ENCODE results near the gene TAGLN2. TPM values are rescaled to one million over a fixed set of nuclear protein-coding genes. Genes with fewer than 3 reads are reported as not detected.

TAGLN2 gene
- polyA plus RNA-seq, 3 donors: 658 to 1,259 (median 918) TPM

- WGBS (ENCODE audit: insufficient coverage): 91% methylated on average over 5 of the region's 6 CpGs
- DNase-seq: no peak
- no peaks in the 10 kb centered on the region for H4K20me1 ChIP-seq (ENCODE audit: insufficient read depth, low read length)
- peaks cover 40 to 52% of the 10 kb centered on the region in 2 donors for H3K4me1 ChIP-seq (ENCODE audit: control insufficient read depth in 1 of 2, insufficient read depth in 2 of 2, low read length in 2 of 2)
- peaks cover 68% of the 10 kb centered on the region for H3K4me1 Mint-ChIP-seq
- H3K4me2 ChIP-seq (replicated peaks; ENCODE audit: extremely low read depth, low read length, poor library complexity, severe bottlenecking): no peak overlapping the region
- H3K9me3 ChIP-seq (replicated peaks in 1 of 2; ENCODE audit: control insufficient read depth in 1 of 2, insufficient read depth in 1 of 2, low read length in 2 of 2): no peaks in the 10 kb centered on the region
- intact Hi-C loops (cut with micrococcal nuclease): loop anchor here (2.0 to 10.0 kb wide), 3 partner anchors 62 to 156 kb away; partner anchors contain the start of gene IGSF8 (in 1 of the 2)
- no peak overlapping the region for H3K27ac Mint-ChIP-seq
- H3K36me3 ChIP-seq (replicated peaks in 1 of 2; ENCODE audit: control insufficient read depth in 1 of 2, insufficient read depth in 2 of 2, low read length in 2 of 2): no peaks in the 10 kb centered on the region
- H3K27me3 Mint-ChIP-seq (ENCODE audit: low read depth in 3 of 3): peaks cover 0 to 8% (median 6%) of the 10 kb centered on the region in 3 donors
- H3K27ac ChIP-seq (ENCODE audit: low read depth in 1 of 2, low read length in 2 of 2): no peak overlapping the region
- no peaks in the 10 kb centered on the region for H3K27me3 ChIP-seq (ENCODE audit: control insufficient read depth in 2 of 2, insufficient read depth in 2 of 2, low read length in 2 of 2)
- H3K9me3 Mint-ChIP-seq: peaks cover 0 to 1% (median 0%) of the 10 kb centered on the region in 7 donors
- H3K9ac ChIP-seq (ENCODE audit: insufficient read depth, low read length, poor library complexity, severe bottlenecking): no peak overlapping the region
- no peak for TF ChIP-seq CTCF (IDR thresholded peaks at IDR 0.05)
- H2AFZ ChIP-seq (ENCODE audit: insufficient read depth, low read depth, low read length, poor library complexity, severe bottlenecking): no peak overlapping the region
- peaks cover 0 to 3% of the 10 kb centered on the region in 2 donors for H3K36me3 Mint-ChIP-seq
- peaks cover 63% of the 10 kb centered on the region for H3K79me2 ChIP-seq (ENCODE audit: insufficient read depth, low read length)
- no peak overlapping the region for H3K4me3 ChIP-seq (replicated peaks in 1 of 3; ENCODE audit: low read depth in 2 of 3, low read length in 3 of 3)
- peak overlapping the region in 1 of 2 donors; percentile 35 for H3K4me3 Mint-ChIP-seq
Observed at GRCh38 chr1:159938905-159939677, 13.8 kb upstream of the TAGLN2 start.

DNA sequence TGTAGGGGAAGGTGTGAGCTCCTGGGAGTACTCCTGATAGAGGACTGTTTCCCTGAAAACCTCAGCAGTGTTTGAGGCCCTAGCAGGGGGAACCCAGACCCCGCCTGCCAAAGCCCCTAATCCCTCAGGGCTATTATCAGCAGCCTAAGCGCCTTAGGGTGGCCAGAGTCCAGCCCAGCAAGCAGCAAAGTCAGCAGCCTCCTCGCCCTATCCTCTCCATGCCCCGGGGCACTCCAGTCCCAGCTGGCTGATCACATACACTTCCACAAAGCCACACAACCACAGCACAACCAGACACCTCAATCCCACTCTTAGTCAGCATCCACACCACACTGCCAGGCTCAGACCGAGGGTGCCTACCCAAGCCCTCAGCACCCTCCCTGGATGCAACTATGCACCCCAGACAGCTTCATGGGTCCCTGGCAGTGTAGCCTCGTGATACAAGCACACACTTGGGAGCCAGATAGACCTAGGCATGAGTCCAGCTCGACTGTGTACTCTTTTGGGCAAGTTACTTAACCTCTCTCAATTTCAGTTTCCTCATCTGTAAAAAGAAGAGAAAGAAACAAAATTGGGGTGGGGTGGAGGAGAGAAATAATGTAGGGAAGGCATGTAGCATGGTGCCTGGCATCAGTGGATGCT lies 13.0 kb upstream of the TAGLN2 start:
- peaks cover 63% of the 10 kb centered on the region for H3K79me2 ChIP-seq (ENCODE audit: insufficient read depth, low read length)
- H3K27me3 ChIP-seq (ENCODE audit: control insufficient read depth in 2 of 2, insufficient read depth in 2 of 2, low read length in 2 of 2): no peaks in the 10 kb centered on the region
- H3K36me3 Mint-ChIP-seq: peaks cover 0 to 3% of the 10 kb centered on the region in 2 donors
- DNase-seq: peak in 1 of 3 donors; percentile 40
- peak overlapping the region; percentile 77 for H3K4me2 ChIP-seq (replicated peaks; ENCODE audit: extremely low read depth, low read length, poor library complexity, severe bottlenecking)
- H4K20me1 ChIP-seq (ENCODE audit: insufficient read depth, low read length): no peaks in the 10 kb centered on the region
- peaks cover 0 to 6% (median 2%) of the 10 kb centered on the region in 3 donors for H3K27me3 Mint-ChIP-seq (ENCODE audit: low read depth in 3 of 3)
- no peak for TF ChIP-seq CTCF (IDR thresholded peaks at IDR 0.05)
- peak overlapping the region in 1 of 3 experiments; percentile 63 for H3K4me3 ChIP-seq (replicated peaks in 1 of 3; ENCODE audit: low read depth in 2 of 3, low read length in 3 of 3)
- H3K9ac ChIP-seq (ENCODE audit: insufficient read depth, low read length, poor library complexity, severe bottlenecking): no peak overlapping the region
- no peaks in the 10 kb centered on the region for H3K36me3 ChIP-seq (replicated peaks in 1 of 2; ENCODE audit: control insufficient read depth in 1 of 2, insufficient read depth in 2 of 2, low read length in 2 of 2)
- peak overlapping the region in 5 of 7 donors; percentile 48 to 74 (median 61) for H3K27ac Mint-ChIP-seq
- peaks cover 0 to 1% (median 0%) of the 10 kb centered on the region in 7 donors for H3K9me3 Mint-ChIP-seq
- H3K27ac ChIP-seq (ENCODE audit: low read depth in 1 of 2, low read length in 2 of 2): peak overlapping the region in 1 of 2 donors; percentile 15
- peaks cover 40 to 50% of the 10 kb centered on the region in 2 donors for H3K4me1 ChIP-seq (ENCODE audit: control insufficient read depth in 1 of 2, insufficient read depth in 2 of 2, low read length in 2 of 2)
- WGBS (ENCODE audit: insufficient coverage): 54% methylated on average over 6 of the region's 7 CpGs
- peaks cover 64% of the 10 kb centered on the region for H3K4me1 Mint-ChIP-seq
- peak overlapping the region in 1 of 2 donors; percentile 35 for H3K4me3 Mint-ChIP-seq
- peak overlapping the region; percentile 59 for H2AFZ ChIP-seq (ENCODE audit: insufficient read depth, low read depth, low read length, poor library complexity, severe bottlenecking)
- H3K9me3 ChIP-seq (replicated peaks in 1 of 2; ENCODE audit: control insufficient read depth in 1 of 2, insufficient read depth in 1 of 2, low read length in 2 of 2): no peaks in the 10 kb centered on the region
- intact Hi-C loops (cut with micrococcal nuclease): loop anchor here (2.0 to 10.0 kb wide), 3 partner anchors 62 to 156 kb away; partner anchors contain the start of gene IGSF8 (in 1 of the 2)

All from CD14-positive monocyte (primary cell).